Measurements from ENCODE around the gene ZNF593OS. TPM values are rescaled to one million over a fixed set of nuclear protein-coding genes. Genes with fewer than 3 reads are reported as not detected.

ZNF593OS gene
- total and polyA plus RNA-seq, 4 donors, result 0.10 to 0.32 TPM; not detected in 2

DNA sequence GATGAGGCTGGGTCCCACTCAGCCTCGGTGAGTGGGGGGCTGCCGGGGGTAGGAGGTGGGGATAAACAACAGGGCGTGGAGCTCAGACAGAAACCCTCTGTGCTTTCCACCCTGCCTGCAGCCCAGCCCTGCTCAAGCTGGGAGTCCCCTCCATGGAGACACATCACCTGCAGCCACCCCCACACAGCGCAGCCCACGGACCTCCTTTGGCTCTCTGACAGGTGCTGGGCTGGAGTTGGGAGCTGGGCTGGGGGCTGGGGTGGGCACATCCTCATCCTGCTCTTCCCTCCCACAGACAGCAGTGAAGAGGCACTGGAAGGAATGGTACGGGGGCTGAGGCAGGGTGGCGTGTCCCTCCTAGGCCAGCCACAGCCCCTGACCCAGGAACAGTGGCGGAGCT, 16.8 kb upstream of the ZNF593OS start:
- Histone ChIP-seq H3K9ac (ENCODE audit: low read depth in 1 of 2, low read length in 2 of 2) (no peak overlapping the region), H3K4me1 (ENCODE audit: control insufficient read depth in 4 of 4, insufficient read depth in 4 of 4, low read length in 3 of 4) (no peaks in the 10 kb centered on the region), H3K9me3 (ENCODE audit: control insufficient read depth in 4 of 4, low read length in 3 of 4) (no peaks in the 10 kb centered on the region), H3K4me3 (ENCODE audit: low read depth in 1 of 3, low read length in 3 of 3) (no peak overlapping the region), H3K27me3 (ENCODE audit: control insufficient read depth in 4 of 4, insufficient read depth in 4 of 4, low read length in 3 of 4) (no peaks in the 10 kb centered on the region), H3K27ac (ENCODE audit: low read depth in 1 of 2, low read length in 2 of 2) (no peak overlapping the region), H3K36me3 (ENCODE audit: control insufficient read depth in 4 of 4, insufficient read depth in 3 of 4, low read depth in 1 of 4, low read length in 3 of 4) (no peaks in the 10 kb centered on the region)
- 95% methylated on average over 8 of the region's 8 CpGs for WGBS
- TF ChIP-seq HNF4A (conservative IDR thresholded peaks at IDR 0.05) (no peak), FOXA1 (IDR thresholded peaks at IDR 0.05) (no peak), JUND (IDR thresholded peaks at IDR 0.05) (no peak), RAD21 (IDR thresholded peaks at IDR 0.05) (no peak), HNF4G (IDR thresholded peaks at IDR 0.05) (no peak), NR2F2 (IDR thresholded peaks at IDR 0.05) (no peak), FOXA2 (IDR thresholded peaks at IDR 0.05) (no peak), GABPA (IDR thresholded peaks at IDR 0.05 in 1 of 2, conservative IDR thresholded peaks at IDR 0.05 in 1 of 2) (no peak), RXRA (IDR thresholded peaks at IDR 0.05) (no peak), TAF1 (conservative IDR thresholded peaks at IDR 0.05) (no peak), YY1 (IDR thresholded peaks at IDR 0.05) (no peak), EGR1 (IDR thresholded peaks at IDR 0.05; ENCODE audit: low read depth in 2 of 2) (no peak)
- TF ChIP-seq, protein P1, sequence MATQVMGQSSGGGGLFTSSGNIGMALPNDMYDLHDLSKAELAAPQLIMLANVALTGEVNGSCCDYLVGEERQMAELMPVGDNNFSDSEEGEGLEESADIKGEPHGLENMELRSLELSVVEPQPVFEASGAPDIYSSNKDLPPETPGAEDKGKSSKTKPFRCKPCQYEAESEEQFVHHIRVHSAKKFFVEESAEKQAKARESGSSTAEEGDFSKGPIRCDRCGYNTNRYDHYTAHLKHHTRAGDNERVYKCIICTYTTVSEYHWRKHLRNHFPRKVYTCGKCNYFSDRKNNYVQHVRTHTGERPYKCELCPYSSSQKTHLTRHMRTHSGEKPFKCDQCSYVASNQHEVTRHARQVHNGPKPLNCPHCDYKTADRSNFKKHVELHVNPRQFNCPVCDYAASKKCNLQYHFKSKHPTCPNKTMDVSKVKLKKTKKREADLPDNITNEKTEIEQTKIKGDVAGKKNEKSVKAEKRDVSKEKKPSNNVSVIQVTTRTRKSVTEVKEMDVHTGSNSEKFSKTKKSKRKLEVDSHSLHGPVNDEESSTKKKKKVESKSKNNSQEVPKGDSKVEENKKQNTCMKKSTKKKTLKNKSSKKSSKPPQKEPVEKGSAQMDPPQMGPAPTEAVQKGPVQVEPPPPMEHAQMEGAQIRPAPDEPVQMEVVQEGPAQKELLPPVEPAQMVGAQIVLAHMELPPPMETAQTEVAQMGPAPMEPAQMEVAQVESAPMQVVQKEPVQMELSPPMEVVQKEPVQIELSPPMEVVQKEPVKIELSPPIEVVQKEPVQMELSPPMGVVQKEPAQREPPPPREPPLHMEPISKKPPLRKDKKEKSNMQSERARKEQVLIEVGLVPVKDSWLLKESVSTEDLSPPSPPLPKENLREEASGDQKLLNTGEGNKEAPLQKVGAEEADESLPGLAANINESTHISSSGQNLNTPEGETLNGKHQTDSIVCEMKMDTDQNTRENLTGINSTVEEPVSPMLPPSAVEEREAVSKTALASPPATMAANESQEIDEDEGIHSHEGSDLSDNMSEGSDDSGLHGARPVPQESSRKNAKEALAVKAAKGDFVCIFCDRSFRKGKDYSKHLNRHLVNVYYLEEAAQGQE (IDR thresholded peaks at IDR 0.05), result no peak
- TF ChIP-seq, protein P2, sequence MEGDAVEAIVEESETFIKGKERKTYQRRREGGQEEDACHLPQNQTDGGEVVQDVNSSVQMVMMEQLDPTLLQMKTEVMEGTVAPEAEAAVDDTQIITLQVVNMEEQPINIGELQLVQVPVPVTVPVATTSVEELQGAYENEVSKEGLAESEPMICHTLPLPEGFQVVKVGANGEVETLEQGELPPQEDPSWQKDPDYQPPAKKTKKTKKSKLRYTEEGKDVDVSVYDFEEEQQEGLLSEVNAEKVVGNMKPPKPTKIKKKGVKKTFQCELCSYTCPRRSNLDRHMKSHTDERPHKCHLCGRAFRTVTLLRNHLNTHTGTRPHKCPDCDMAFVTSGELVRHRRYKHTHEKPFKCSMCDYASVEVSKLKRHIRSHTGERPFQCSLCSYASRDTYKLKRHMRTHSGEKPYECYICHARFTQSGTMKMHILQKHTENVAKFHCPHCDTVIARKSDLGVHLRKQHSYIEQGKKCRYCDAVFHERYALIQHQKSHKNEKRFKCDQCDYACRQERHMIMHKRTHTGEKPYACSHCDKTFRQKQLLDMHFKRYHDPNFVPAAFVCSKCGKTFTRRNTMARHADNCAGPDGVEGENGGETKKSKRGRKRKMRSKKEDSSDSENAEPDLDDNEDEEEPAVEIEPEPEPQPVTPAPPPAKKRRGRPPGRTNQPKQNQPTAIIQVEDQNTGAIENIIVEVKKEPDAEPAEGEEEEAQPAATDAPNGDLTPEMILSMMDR (IDR thresholded peaks at IDR 0.05; ENCODE audit: low read depth, low read length, missing input control), result no peak
- TF ChIP-seq, protein P3, sequence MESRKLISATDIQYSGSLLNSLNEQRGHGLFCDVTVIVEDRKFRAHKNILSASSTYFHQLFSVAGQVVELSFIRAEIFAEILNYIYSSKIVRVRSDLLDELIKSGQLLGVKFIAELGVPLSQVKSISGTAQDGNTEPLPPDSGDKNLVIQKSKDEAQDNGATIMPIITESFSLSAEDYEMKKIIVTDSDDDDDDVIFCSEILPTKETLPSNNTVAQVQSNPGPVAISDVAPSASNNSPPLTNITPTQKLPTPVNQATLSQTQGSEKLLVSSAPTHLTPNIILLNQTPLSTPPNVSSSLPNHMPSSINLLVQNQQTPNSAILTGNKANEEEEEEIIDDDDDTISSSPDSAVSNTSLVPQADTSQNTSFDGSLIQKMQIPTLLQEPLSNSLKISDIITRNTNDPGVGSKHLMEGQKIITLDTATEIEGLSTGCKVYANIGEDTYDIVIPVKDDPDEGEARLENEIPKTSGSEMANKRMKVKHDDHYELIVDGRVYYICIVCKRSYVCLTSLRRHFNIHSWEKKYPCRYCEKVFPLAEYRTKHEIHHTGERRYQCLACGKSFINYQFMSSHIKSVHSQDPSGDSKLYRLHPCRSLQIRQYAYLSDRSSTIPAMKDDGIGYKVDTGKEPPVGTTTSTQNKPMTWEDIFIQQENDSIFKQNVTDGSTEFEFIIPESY (IDR thresholded peaks at IDR 0.05), result no peak
- TF ChIP-seq, protein P4, sequence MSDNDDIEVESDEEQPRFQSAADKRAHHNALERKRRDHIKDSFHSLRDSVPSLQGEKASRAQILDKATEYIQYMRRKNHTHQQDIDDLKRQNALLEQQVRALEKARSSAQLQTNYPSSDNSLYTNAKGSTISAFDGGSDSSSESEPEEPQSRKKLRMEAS (IDR thresholded peaks at IDR 0.05), result no peak
- TF ChIP-seq, protein P5, sequence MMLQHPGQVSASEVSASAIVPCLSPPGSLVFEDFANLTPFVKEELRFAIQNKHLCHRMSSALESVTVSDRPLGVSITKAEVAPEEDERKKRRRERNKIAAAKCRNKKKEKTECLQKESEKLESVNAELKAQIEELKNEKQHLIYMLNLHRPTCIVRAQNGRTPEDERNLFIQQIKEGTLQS (IDR thresholded peaks at IDR 0.05), result no peak
- DNase-seq (ENCODE audit: low spot score), result no peak

DNA sequence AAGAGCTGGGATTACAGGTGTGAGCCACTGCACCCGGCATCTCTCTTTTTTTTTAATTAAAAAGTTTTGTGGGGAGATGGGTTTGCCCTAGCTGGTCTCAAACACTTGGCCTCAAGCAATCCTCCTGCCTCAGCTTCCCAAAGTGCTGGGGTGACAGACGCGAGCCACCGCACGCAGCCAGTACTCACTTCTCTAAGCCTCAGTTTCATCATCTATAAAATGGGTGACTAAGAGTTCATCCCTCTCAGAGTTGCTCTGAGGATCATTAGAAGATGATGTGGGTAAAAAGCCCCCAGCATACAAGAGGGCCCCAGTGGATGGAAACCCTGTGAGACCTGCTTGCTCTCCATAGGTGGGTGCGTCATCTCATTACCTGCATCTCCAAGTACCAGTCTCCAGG, 16.2 kb upstream of the ZNF593OS start:
- Histone ChIP-seq H3K9ac (ENCODE audit: low read depth in 1 of 2, low read length in 2 of 2) (no peak overlapping the region), H3K27ac (ENCODE audit: low read depth in 1 of 2, low read length in 2 of 2) (no peak overlapping the region), H3K27me3 (ENCODE audit: control insufficient read depth in 4 of 4, insufficient read depth in 4 of 4, low read length in 3 of 4) (no peaks in the 10 kb centered on the region), H3K36me3 (ENCODE audit: control insufficient read depth in 4 of 4, insufficient read depth in 3 of 4, low read depth in 1 of 4, low read length in 3 of 4) (no peaks in the 10 kb centered on the region), H3K9me3 (ENCODE audit: control insufficient read depth in 4 of 4, low read length in 3 of 4) (no peaks in the 10 kb centered on the region), H3K4me3 (ENCODE audit: low read depth in 1 of 3, low read length in 3 of 3) (no peak overlapping the region), H3K4me1 (ENCODE audit: control insufficient read depth in 4 of 4, insufficient read depth in 4 of 4, low read length in 3 of 4) (no peaks in the 10 kb centered on the region)
- no peak for DNase-seq (ENCODE audit: low spot score)
- WGBS, result 97% methylated on average over 6 of the region's 6 CpGs
- TF ChIP-seq HNF4A (conservative IDR thresholded peaks at IDR 0.05), result no peak
- no peak for TF ChIP-seq TAF1 (conservative IDR thresholded peaks at IDR 0.05)
- TF ChIP-seq FOXA1 (IDR thresholded peaks at IDR 0.05), result no peak
- TF ChIP-seq FOXA2 (IDR thresholded peaks at IDR 0.05), result no peak
- TF ChIP-seq, protein P5 (IDR thresholded peaks at IDR 0.05), result no peak
- no peak for TF ChIP-seq RXRA (IDR thresholded peaks at IDR 0.05)

Data from liver (tissue), 9 donors.